Thyroid gland (tissue), 4 donors: Measurements from ENCODE around the gene HCN2. TPM values are rescaled to one million over a fixed set of nuclear protein-coding genes. Genes with fewer than 3 reads are reported as not detected.

Experiments
- DNase-seq, 2 donors: peaks; one replicate each; pipeline ENCODE4 v3.0.0-alpha.2; 2019
- H3K27ac ChIP-seq, 3 donors: fragments of 200-600 bp; sonication (generic); 1 replicate in 2 of 3; 2 replicates in 1 of 3; pipeline ENCODE4 v1.5.1; 2016 to 2019; ENCODE audit warnings: mild to moderate bottlenecking in 1 of 3, moderate library complexity in 1 of 3
- H3K27me3 ChIP-seq: fragments of 200-600 bp; sonication (generic); one replicate; pipeline ENCODE4 v1.5.1; 2019
- H3K36me3 ChIP-seq, 2 donors: fragments of 200-600 bp; sonication (generic); one replicate each; pipeline ENCODE4 v1.5.1; 2016 to 2019
- H3K4me1 ChIP-seq, 2 donors: fragments of 200-600 bp; sonication (generic); one replicate each; pipeline ENCODE4 v1.5.1; 2017 to 2019
- H3K4me3 ChIP-seq, 3 donors: fragments of 200-600 bp; sonication (generic); replicated peaks in 1 of 3; 1 replicate in 2 of 3; 2 replicates in 1 of 3; pipeline ENCODE4 v1.5.1; 2016; ENCODE audit warnings: mild to moderate bottlenecking in 1 of 3
- H3K9me3 ChIP-seq: fragments of 200-600 bp; sonication (generic); one replicate; pipeline ENCODE4 v1.5.1; 2017
- CTCF ChIP-seq, 6 experiments: fragments of 200-600 bp in 3 of 6; fragments of 450-650 bp in 3 of 6; sonication (generic) in 3 of 6; IDR thresholded peaks; one replicate each; pipeline ENCODE4 v1.5.1; 2016 to 2019; ENCODE audit warnings: antibody characterized with exemption in 6 of 6, mild to moderate bottlenecking in 2 of 6, inconsistent platforms in 1 of 6, moderate library complexity in 1 of 6
- POLR2A ChIP-seq, 2 donors: fragments of 450-650 bp; IDR thresholded peaks; one replicate each; pipeline ENCODE4 v1.6.1; 2017; ENCODE audit warnings: antibody characterized with exemption in 2 of 2, mild to moderate bottlenecking in 2 of 2, moderate library complexity in 1 of 2
- WGBS, 2 donors: methylation state at CpG; one replicate each; pipeline ENCODE4 v1.1.5; 2017; 5-methylcytosine and 5-hydroxymethylcytosine counted together
- intact Hi-C: fragments of 100-400 bp; cut with DNase I; formaldehyde crosslinking; loops from one replicate; pipeline ENCODE4 v1.15.1; 2023
- total RNA-seq, 4 donors: library from RNA; depleted of rRNA; stranded (reverse); fragments of >200 nt; gene quantifications; one replicate each; pipeline ENCODE4 v1.2.3, GENCODE V29; 2016

The HCN2 gene
- total RNA-seq, 4 donors from 2014 or later: not detected

GRCh38 chr19:640161-640558 is 50.5 kb downstream of the HCN2 start:
- intact Hi-C loops: no loop called here
- Histone ChIP-seq H3K9me3 (no peaks in the 10 kb centered on the region), H3K4me3 (no peak overlapping the region), H3K27ac (no peak overlapping the region), H3K36me3 (no peaks in the 10 kb centered on the region), H3K4me1 (peaks cover 9 to 13% of the 10 kb centered on the region in 2 donors), H3K27me3 (no peaks in the 10 kb centered on the region)
- no peak for DNase-seq
- TF ChIP-seq POLR2A (IDR thresholded peaks at IDR 0.05): no peak
- TF ChIP-seq CTCF (IDR thresholded peaks at IDR 0.05): no peak
- WGBS, 2 donors: 54 to 67% methylated on average over 7 to 17 of the region's 25 CpGs

GRCh38 chr19:640606-641189 is 51.0 kb downstream of the HCN2 start:
- H3K4me1 ChIP-seq: peaks cover 9 to 13% of the 10 kb centered on the region in 2 donors
- H3K27ac ChIP-seq: no peak overlapping the region
- no peaks in the 10 kb centered on the region for H3K9me3 ChIP-seq
- H3K4me3 ChIP-seq: no peak overlapping the region
- 76 to 94% methylated on average over 5 to 10 of the region's 31 CpGs for WGBS, 2 donors
- DNase-seq: no peak
- TF ChIP-seq POLR2A (IDR thresholded peaks at IDR 0.05) (no peak), CTCF (IDR thresholded peaks at IDR 0.05) (no peak)
- H3K36me3 ChIP-seq: no peaks in the 10 kb centered on the region
- no peaks in the 10 kb centered on the region for H3K27me3 ChIP-seq
- intact Hi-C loops: no loop called here

- no peak overlapping the region for H3K4me3 ChIP-seq
- no peaks in the 10 kb centered on the region for H3K9me3 ChIP-seq
- H3K27me3 ChIP-seq: no peaks in the 10 kb centered on the region
- H3K27ac ChIP-seq: no peak overlapping the region
- 83 to 89% methylated on average over 13 to 15 of the region's 17 CpGs for whole genome bisulfite sequencing, 2 donors
- H3K36me3 ChIP-seq: peaks cover under 1 to 3% of the 10 kb centered on the region in 2 donors
- no peak for DNase-seq
- intact Hi-C loops: no loop called here
- TF ChIP-seq CTCF (IDR thresholded peaks at IDR 0.05) (no peak), POLR2A (IDR thresholded peaks at IDR 0.05) (no peak)
- peaks cover 9 to 13% of the 10 kb centered on the region in 2 donors for H3K4me1 ChIP-seq
Observed at GRCh38 chr19:641702-642101, 52.0 kb downstream of the HCN2 start.

- DNase-seq: no peak
- 80 to 83% methylated on average over 25 to 32 of the region's 70 CpGs for WGBS, 2 donors
- intact Hi-C loops: no loop called here
- Histone ChIP-seq H3K4me1 (peaks cover 9 to 13% of the 10 kb centered on the region in 2 donors), H3K27ac (no peak overlapping the region), H3K36me3 (peaks cover 14 to 16% of the 10 kb centered on the region in 2 donors), H3K9me3 (no peaks in the 10 kb centered on the region), H3K27me3 (no peaks in the 10 kb centered on the region), H3K4me3 (no peak overlapping the region)
- TF ChIP-seq CTCF (IDR thresholded peaks at IDR 0.05) (no peak), POLR2A (IDR thresholded peaks at IDR 0.05) (no peak)
Observed at GRCh38 chr19:642767-643727, 53.4 kb downstream of the HCN2 start.

- DNase-seq: no peak
- no peak for TF ChIP-seq CTCF (IDR thresholded peaks at IDR 0.05)
- no peak for TF ChIP-seq POLR2A (IDR thresholded peaks at IDR 0.05)
- no peaks in the 10 kb centered on the region for H3K9me3 ChIP-seq
- peaks cover 21 to 23% of the 10 kb centered on the region in 2 donors for H3K36me3 ChIP-seq
- 92 to 93% methylated on average over 21 to 22 of the region's 24 CpGs for WGBS, 2 donors
- no peak overlapping the region for H3K4me3 ChIP-seq
- H3K27ac ChIP-seq: no peak overlapping the region
- intact Hi-C loops: no loop called here
- peaks cover 9 to 11% of the 10 kb centered on the region in 2 donors for H3K4me1 ChIP-seq
- H3K27me3 ChIP-seq: no peaks in the 10 kb centered on the region
Observed at GRCh38 chr19:643736-644135, 54.1 kb downstream of the HCN2 start.
